Heart left ventricle (tissue), 16 donors: ENCODE data around the gene BMPER. TPM values are rescaled to one million over a fixed set of nuclear protein-coding genes. Genes with fewer than 3 reads are reported as not detected.

Source experiments
- ATAC-seq, 4 donors: fragments of 200-7000 bp; cut with Tn5 transposase; one replicate each; pipeline ENCODE4 v1.9.1; 2020 to 2022; ENCODE audit warnings: moderate library complexity in 4 of 4, mild to moderate bottlenecking in 3 of 4, moderate number of reproducible peaks in 1 of 4
- DNase-seq, 5 donors: peaks; one replicate each; pipeline ENCODE4 v3.0.0-alpha.2; 2020
- H3K27ac ChIP-seq, 12 donors: fragments of 200-600 bp; sonication (generic) in 4 of 12; one replicate each; pipeline versions ENCODE4 v1.5.0 to v1.8.0; 2016 to 2022; ENCODE audit warnings: mild to moderate bottlenecking in 2 of 12
- H3K27me3 ChIP-seq, 9 donors: fragments of 200-600 bp; sonication (generic) in 2 of 9; one replicate each; pipeline versions ENCODE4 v1.5.1 to v1.8.0; 2016 to 2022; ENCODE audit warnings: mild to moderate bottlenecking in 3 of 9
- H3K36me3 ChIP-seq, 9 donors: fragments of 200-600 bp; sonication (generic) in 2 of 9; one replicate each; pipeline versions ENCODE4 v1.5.0 to v1.8.0; 2018 to 2022; ENCODE audit warnings: mild to moderate bottlenecking in 2 of 9
- H3K4me1 ChIP-seq, 12 donors: fragments of 200-600 bp; sonication (generic) in 4 of 12; one replicate each; pipeline versions ENCODE4 v1.5.0 to v1.8.0; 2016 to 2022; ENCODE audit warnings: mild to moderate bottlenecking in 3 of 12
- H3K4me3 ChIP-seq, 12 donors: fragments of 200-600 bp; sonication (generic) in 4 of 12; one replicate each; pipeline versions ENCODE4 v1.5.0 to v1.8.0; 2017 to 2022; ENCODE audit warnings: mild to moderate bottlenecking in 9 of 12, moderate library complexity in 4 of 12
- H3K9me3 ChIP-seq, 12 donors: fragments of 200-600 bp; sonication (generic) in 4 of 12; one replicate each; pipeline versions ENCODE4 v1.5.0 to v1.8.0; 2016 to 2022; ENCODE audit warnings: mild to moderate bottlenecking in 1 of 12
- POLR2A ChIP-seq, 2 donors: fragments of 450-650 bp; IDR thresholded peaks; one replicate each; pipeline ENCODE4 v1.6.1; 2017; ENCODE audit warnings: antibody characterized with exemption in 2 of 2, mild to moderate bottlenecking in 2 of 2, moderate library complexity in 2 of 2
- WGBS, 4 donors: extraction: QIAGEN DNeasy Blood & Tissue Kit in 2 of 4; methylation state at CpG; one replicate each; pipeline versions ENCODE4 v1.1.5 to v1.1.7; 2013 to 2018; 5-methylcytosine and 5-hydroxymethylcytosine counted together
- intact Hi-C, 10 donors: fragments of 100-400 bp; cut with DNase I; formaldehyde crosslinking; loops; one replicate each; pipeline versions ENCODE4 v1.11.1 to v1.14.2; 2022
- polyA plus RNA-seq, 2 donors: library from polyadenylated mRNA; stranded (reverse); fragments of 200-250 nt; gene quantifications; one replicate each; pipeline ENCODE4 v1.2.3, GENCODE V29; 2013
- total RNA-seq, 9 donors: library from RNA; depleted of rRNA in 2 of 9; stranded (reverse); fragments of >200 nt in 2 of 9; fragmentation: NEBNext Ultra II Directional in 3 of 9; extraction: Animal tissue kit (Norgen Biotek cat#: 25700) in 3 of 9; gene quantifications; one replicate each; pipeline versions ENCODE4 v1.1.0 to v1.2.4, GENCODE V29; 2016 to 2023
- TF ChIP-seq, protein P1 (sequence below), 12 donors: fragments of 200-600 bp; sonication (generic) in 4 of 12; IDR thresholded peaks; one replicate each; pipeline versions ENCODE4 v1.5.0 to v1.8.0; 2018 to 2022; ENCODE audit warnings: antibody characterized with exemption in 12 of 12, mild to moderate bottlenecking in 5 of 12
- donor health status: ischemic (EF 13 %, LVEDD 7.1; RV severe dilation, severe dysfunction).
- donor health status: healthy with polysubstance abuse.
- donor health status: DM: no; HTN: yes; CAD: no.
- donor health status: DM: no; HTN: no; CAD: no.
- donor health status: ischemic (EF 25% LVEDD 6.9; RV normal size, moderate dysfunction).
- donor health status: ischemic (EF 25% LVEDD 5.7; RV mildly dilated, moderate dysfunction).
- donor health status: healthy.
- donor health status: DM: yes; HTN: yes; CAD: no.
- donor health status: ischemic (EF 35%, LVEDD 5.7; RV mildly dilated, moderate dysfunction).
- donor health status: nonischemic (EF 11% LVEDD 7.7; RV severe dilation, severe dysfunction).
- donor health status: DM: yes; HTN: yes; CAD: no.
- donor health status: PGD.
- donor health status: ischemic (EF 29% LVEDD 5.4; RV normal size, mild dysfunction).
- donor health status: nonischemic (EF 23%, LVEDD 6.1; RV moderate dilation, normal function).

BMPER gene
- total and polyA plus RNA-seq, 11 donors = 0.05 to 4.2 (median 0.85) TPM

DNA sequence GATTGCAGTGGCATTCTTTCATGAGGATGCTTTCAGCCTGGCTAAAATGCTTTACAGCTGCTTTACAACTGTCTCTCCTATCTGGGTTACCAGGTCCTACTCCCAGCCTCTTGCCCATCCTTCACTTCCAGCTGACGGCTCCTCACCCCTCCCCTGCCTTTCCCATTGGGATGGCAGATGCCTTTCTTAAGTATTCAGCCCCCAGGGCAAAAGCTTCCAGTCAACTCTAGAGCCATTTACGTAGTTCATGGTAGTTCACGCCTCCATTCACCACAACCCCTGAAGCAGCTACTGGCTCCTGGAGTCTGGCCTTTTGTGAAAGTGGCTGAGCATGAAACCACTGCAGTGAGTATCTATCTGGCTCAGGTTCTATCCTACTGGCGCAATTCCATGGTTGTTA is 17.2 kb upstream of the BMPER start:
- ATAC-seq (no peak), DNase-seq (no peak)
- Histone ChIP-seq H3K9me3 (no peaks in the 10 kb centered on the region), H3K27ac (no peak overlapping the region), H3K36me3 (no peaks in the 10 kb centered on the region), H3K4me1 (peaks cover 0 to 2% (median 0%) of the 10 kb centered on the region in 12 donors), H3K27me3 (peaks cover 0 to 6% (median 0%) of the 10 kb centered on the region in 9 donors), H3K4me3 (no peak overlapping the region)
- WGBS, 4 donors = 91 to 96% (median 93%) methylated on average over 4 of the region's 4 CpGs
- intact Hi-C loops = no loop called here
- TF ChIP-seq POLR2A (IDR thresholded peaks at IDR 0.05) = no peak

DNA sequence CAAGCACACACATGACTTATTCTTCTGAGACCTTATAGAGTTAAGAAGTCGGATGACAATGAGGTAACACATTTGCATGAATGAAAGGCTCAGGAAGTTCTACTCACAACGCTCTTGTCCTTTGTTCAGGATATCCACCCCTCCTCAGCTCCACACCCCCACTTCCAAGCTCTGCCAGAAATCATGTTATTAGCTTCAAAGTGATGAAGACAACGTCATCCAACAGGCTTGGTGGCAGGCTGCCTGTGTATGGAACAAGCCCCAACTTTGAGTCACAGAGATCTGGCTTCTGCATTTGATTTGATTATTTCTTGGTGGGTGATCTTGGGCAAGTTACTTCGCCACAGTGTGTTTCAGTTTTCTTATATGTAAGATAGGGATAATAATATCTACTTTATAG is 12.4 kb upstream of the BMPER start:
- TF ChIP-seq POLR2A (IDR thresholded peaks at IDR 0.05) = no peak
- TF ChIP-seq, protein P1, sequence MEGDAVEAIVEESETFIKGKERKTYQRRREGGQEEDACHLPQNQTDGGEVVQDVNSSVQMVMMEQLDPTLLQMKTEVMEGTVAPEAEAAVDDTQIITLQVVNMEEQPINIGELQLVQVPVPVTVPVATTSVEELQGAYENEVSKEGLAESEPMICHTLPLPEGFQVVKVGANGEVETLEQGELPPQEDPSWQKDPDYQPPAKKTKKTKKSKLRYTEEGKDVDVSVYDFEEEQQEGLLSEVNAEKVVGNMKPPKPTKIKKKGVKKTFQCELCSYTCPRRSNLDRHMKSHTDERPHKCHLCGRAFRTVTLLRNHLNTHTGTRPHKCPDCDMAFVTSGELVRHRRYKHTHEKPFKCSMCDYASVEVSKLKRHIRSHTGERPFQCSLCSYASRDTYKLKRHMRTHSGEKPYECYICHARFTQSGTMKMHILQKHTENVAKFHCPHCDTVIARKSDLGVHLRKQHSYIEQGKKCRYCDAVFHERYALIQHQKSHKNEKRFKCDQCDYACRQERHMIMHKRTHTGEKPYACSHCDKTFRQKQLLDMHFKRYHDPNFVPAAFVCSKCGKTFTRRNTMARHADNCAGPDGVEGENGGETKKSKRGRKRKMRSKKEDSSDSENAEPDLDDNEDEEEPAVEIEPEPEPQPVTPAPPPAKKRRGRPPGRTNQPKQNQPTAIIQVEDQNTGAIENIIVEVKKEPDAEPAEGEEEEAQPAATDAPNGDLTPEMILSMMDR (IDR thresholded peaks at IDR 0.05) = no peak
- peaks cover 0 to 10% (median 1%) of the 10 kb centered on the region in 12 donors for H3K4me1 ChIP-seq
- no peak overlapping the region for H3K4me3 ChIP-seq
- no peak overlapping the region for H3K27ac ChIP-seq
- 65 to 67% (median 65%) methylated on average over 4 of the region's 4 CpGs for WGBS, 4 donors
- H3K27me3 ChIP-seq = peaks cover 0 to 11% (median 0%) of the 10 kb centered on the region in 9 donors
- H3K9me3 ChIP-seq = no peaks in the 10 kb centered on the region
- ATAC-seq (no peak), DNase-seq (peak in 1 of 5 donors; percentile 27)
- intact Hi-C loops = loop anchor here in 7 of 10 donors (5.0 to 10.0 kb wide), 3 partner anchors 131 to 648 kb away; no protein-coding TSS in a partner anchor
- H3K36me3 ChIP-seq = no peaks in the 10 kb centered on the region

DNA sequence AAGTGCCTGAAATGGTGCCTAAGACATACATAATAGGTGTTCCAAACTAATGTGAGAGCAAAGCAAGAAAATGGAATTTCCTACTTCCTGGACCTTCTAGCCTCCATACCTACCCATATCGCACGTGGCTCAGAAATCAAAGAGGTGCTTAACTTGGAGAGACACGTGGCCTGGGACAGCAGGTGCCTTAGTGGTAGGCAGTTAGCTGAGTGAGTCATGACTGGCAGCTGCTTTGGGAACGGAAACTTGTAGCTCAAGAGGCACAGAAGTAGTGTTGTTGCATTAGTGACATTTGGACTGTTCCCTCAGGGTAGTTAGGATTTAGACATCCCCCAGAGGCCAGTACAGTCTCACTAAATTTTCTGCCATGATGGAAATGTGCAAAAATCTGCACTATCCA is 12.0 kb upstream of the BMPER start:
- intact Hi-C loops = loop anchor here in 7 of 10 donors (5.0 to 10.0 kb wide), 3 partner anchors 131 to 649 kb away; no protein-coding TSS in a partner anchor
- Histone ChIP-seq H3K27ac (no peak overlapping the region), H3K27me3 (peaks cover 0 to 11% (median 0%) of the 10 kb centered on the region in 9 donors), H3K4me1 (peaks cover 0 to 10% (median 1%) of the 10 kb centered on the region in 12 donors), H3K9me3 (no peaks in the 10 kb centered on the region), H3K4me3 (no peak overlapping the region), H3K36me3 (no peaks in the 10 kb centered on the region)
- WGBS, 4 donors = 77 to 88% (median 83%) methylated on average over 4 of the region's 4 CpGs
- no peak for TF ChIP-seq POLR2A (IDR thresholded peaks at IDR 0.05)
- TF ChIP-seq, protein P1 (IDR thresholded peaks at IDR 0.05) = no peak
- no peak for DNase-seq
- no peak for ATAC-seq

DNA sequence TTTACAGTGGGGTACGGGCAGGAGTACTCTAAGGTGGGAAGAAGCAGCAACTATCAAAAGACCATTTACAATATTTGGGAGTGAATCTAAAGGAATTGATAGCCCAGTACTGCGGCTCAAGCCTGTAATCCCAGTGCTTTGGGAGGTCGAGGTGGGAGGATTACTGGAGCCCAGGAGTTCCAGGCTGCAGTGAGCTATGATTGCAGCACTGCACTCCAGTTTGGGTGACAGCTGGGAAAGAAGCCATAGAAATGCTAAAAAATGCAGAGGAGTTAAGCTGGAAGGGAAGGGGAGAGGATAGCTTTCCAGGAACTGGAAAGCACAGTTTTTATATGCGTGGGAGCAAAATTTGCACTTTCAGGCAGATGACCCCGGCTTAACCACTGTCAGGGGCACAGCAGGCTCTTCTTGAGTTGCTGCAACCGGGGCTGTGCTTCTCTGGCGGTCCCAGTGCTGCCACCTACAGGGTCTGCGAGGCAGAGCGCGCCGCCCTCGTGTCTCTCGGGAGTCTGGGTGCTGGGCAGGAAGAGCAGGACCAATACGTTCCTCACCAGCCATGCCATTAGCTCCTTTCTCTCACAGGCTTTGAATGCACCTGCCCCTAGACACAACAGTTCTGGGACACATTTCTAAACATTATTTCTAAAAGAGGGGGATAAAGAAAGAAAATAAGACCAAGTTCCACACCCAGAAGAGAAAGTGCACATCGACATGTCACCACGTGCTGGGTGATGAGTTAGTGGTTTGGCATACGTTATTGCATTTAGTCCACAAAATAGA is 10.1 kb upstream of the BMPER start:
- Histone ChIP-seq H3K9me3 (no peaks in the 10 kb centered on the region), H3K27me3 (peaks cover 0 to 15% (median 0%) of the 10 kb centered on the region in 9 donors), H3K4me1 (peaks cover 0 to 10% (median 1%) of the 10 kb centered on the region in 12 donors), H3K27ac (no peak overlapping the region), H3K36me3 (no peaks in the 10 kb centered on the region), H3K4me3 (no peak overlapping the region)
- ATAC-seq (peak; percentile 82 to 98 (median 94)), DNase-seq (peak; percentile 80 to 89 (median 84))
- TF ChIP-seq POLR2A (IDR thresholded peaks at IDR 0.05) = no peak
- TF ChIP-seq, protein P1 (IDR thresholded peaks at IDR 0.05) = peak; percentile 83 to 96 (median 90)
- intact Hi-C loops = loop anchor here in 7 of 10 donors (1.0 to 10.0 kb wide), 6 partner anchors 138 to 650 kb away; no protein-coding TSS in a partner anchor
- 19 to 21% (median 20%) methylated on average over 17 of the region's 17 CpGs for WGBS, 4 donors
